Measurements from ENCODE around the gene MGAT4A.

MGAT4A gene

DNA sequence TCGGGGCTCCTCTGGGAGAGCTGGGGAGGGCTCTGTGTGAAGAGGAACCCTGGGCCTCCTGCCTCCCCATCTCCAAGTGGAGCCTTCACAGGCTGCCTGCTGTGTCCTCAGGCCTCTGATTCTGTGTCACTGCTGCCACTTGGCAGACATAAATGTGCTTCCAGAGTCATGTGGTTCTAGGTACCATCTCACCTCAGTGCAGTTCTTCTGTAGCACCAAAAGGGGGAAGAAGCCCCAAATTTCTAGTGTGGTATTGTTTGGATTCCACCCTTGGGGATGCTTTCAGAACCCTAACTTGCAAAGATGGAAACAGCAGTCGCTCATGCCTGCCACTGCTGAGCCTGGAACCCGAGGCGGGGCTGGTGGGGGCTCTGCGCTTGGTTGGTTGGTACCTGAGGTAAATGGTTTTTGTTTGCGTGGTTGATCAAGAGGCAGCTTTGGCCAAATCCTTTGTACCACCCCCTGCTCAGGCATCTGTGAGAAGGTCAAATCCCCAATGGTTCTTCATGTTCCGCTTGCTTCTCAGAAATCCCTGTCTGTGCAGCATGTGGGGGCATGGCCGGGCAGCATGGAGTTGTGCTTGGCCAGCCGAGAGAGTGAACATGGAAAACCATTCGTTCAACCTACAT lies 150.2 kb downstream of the MGAT4A start:
- in situ Hi-C loops (cut with HindIII; ENCODE audit: low sequenced_read_pairs): no loop called here

DNA sequence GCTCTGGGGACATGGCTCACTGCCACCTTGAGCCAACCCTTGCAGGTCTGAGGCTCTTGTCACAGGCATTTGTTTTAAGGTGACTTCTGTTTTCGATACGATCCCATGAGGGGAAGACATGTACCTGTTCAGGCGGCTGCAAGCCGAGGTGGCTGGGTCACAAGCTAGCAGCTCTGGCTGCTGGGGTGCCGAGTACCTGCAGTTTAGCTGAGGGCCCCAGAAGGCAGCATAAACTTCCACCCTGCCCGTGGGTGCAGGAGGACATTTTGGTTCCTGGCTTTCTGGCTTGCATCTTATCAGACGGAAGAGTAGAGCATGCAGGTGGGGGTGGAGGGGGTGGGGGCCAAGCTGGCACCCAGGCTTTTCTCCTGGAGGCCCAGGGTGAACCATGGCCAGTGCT lies 151.0 kb downstream of the MGAT4A start:
- in situ Hi-C loops (cut with HindIII; ENCODE audit: low sequenced_read_pairs): no loop called here

DNA sequence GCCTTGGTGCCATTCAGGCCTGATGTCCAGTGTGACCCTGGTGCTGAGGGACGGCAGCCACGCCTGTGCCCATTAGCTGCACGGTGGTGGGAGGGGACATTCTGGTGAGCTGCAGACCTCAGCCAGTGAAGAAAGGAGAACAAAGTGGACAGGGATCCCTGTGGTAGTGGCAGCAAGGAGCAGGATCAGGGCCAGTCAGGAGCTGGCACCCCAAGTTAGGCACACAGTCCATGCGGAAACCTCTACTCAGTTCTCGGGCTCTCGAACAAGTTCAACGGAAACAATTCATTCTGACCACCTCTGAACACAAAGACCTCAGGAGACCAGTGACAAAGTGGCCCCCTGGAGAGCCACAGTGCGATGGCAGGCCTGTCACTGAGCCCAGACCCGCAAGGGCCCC lies 152.7 kb downstream of the MGAT4A start:
- in situ Hi-C loops (cut with HindIII; ENCODE audit: low sequenced_read_pairs): no loop called here

DNA sequence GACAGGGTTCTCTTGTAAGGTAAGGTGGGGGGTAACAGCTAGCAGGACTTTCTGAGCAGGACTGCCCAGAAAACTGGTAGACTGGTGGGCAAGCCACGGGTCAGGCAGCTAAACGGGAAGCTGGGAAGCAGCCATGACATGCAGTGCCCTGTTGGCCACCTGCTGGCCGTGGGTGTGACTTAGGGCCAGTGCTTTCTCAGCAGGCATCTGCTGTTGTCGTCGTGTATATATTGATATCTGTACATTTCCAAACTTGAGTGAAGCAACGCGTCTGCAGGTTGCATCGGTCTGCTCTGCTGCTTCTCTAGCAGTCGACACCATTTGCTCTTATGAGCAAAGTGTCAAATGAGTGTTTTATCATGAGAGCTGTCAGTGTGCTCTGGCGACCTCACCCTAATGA lies 153.6 kb downstream of the MGAT4A start:
- in situ Hi-C loops (cut with HindIII; ENCODE audit: low sequenced_read_pairs): no loop called here

DNA sequence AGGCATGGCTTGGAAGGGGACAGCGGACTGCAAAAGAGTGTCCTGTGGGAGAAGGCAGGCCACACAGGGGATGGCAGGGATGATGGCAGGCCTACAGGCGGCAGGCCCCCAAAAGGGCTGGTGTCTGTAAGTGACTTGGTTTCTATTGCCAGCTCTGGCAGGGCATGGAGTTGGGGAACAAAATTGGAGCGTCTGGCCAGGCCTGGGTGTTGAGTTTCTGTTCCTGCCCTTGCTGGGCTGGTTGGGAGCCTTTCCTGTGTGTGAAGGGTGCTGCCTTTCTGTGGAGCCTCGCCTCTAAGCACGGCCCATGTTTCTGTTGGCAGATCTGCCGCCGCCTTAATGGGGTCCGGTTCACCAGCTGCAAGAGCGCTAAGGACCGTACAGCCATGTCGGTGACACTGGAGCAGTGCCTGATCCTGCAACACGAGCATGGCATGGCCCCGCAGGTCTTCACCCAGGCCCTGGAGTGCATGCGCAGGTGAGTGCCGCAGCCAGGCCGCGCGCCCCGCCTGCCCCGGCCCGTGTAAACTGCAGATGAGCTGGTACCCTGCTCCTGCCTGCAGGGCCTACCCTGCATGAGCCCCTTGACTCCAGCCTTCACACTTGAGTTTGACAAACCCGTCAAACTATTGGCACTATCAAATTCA lies 154.1 kb downstream of the MGAT4A start:
- in situ Hi-C loops (cut with HindIII; ENCODE audit: low sequenced_read_pairs): no loop called here

DNA sequence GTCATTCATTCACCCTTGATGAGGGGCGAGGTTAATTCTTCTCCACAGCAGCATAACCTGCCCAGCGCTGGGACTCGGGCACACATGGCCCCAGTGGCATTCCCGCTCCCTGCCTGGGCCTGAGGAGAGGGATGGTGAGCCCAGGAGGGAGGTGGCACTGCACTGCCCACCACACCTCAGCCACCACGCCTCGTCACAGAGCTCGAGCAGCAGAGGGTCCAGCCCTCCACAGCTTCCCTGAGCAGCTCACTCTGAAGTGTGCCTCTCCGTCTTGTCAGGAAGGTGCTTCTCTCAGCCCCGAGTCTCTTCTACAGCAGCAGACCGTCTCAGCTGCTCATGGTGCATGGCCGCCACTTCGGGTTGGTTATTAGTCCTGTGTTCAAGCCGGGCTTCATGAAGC lies 157.5 kb downstream of the MGAT4A start:
- in situ Hi-C loops (cut with HindIII; ENCODE audit: low sequenced_read_pairs): no loop called here

DNA sequence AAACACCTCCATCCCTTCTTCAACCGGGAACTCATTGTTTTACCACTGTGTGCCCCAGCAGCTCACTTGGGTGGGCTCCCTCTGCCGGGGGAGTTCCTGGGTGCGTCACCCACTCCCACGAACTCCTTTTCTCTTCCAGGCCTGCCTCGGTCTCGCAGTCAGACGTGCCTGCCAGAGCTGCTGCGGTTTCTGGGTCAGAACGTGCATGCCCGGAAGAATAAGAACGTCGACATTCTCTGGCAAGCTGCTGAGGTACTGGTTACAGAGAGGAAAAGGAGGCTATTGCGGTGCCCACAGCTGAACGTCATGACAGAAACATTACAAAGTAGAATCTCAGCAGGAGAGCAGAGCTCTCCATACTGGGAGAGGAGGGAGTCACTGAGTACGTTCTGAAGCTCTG lies 158.3 kb downstream of the MGAT4A start:
- in situ Hi-C loops (cut with HindIII; ENCODE audit: low sequenced_read_pairs): no loop called here

DNA sequence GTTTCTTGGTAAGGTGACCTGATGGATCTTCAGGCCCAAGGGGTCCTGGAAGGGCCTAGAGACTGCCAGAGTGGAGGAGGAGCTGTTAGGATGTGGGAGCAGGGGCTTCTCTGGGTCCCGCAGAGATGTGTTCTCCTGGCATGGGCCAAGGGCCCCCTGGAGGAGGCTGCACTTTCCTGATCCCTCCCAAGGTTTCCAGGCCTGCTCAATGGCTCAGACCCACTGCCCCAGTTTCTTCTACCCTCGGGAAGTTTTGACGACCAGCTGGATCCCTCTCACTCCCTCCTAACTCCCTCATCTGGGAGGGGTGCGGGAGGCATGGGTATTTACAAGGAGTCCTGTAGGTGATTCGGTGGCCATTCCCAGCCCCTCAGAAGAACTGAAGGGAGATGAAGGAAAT lies 158.7 kb downstream of the MGAT4A start:
- in situ Hi-C loops (cut with HindIII; ENCODE audit: low sequenced_read_pairs): no loop called here

DNA sequence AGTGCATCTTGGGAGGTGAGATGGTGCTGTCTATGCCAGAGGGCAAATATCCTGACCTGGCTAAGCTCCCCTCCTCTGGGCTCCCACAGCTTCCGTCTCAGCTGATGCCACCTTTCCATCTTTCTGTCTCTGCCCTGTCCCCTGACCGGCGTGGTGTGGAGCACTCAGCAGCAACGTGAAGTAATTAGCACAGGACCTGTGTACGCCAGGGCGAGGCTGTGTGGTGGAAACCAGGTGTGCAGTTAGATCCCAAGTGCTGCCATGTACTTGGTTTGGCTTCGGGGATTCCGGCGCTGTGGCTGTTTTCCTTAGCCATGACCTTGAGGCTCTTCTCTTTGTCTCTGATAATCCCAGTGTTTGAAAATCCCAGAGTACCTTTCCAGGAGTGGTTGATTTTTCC lies 159.1 kb downstream of the MGAT4A start:
- in situ Hi-C loops (cut with HindIII; ENCODE audit: low sequenced_read_pairs): no loop called here

DNA sequence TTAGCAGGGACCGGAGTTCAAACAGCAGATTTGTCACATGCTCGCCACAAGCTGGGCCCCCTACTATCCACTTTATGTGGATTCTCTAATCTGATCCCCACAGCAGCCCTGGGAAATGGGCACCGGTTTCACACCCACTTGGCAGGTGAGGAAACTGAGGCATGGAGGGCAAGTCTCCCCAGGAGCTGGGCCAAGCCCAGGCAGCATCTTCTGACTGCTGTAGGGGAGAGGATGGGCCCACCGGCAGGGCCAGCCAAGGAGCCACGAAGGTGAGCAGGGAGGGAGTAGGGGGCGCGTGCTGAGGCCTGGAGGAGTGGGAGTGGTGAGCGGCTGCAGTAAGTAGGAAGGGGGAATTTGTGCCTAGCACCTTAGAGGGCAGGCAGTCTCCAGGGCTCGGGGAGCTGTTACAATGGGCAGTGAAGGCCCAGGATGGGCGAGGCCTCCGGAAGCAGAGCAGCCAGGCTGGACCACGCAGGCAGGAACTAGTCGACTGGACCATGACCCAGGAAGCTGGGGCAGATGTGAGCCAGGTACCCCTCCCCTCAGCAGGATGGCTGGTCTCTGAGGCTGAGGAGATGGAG lies 159.7 kb downstream of the MGAT4A start:
- in situ Hi-C loops (cut with HindIII; ENCODE audit: low sequenced_read_pairs): no loop called here

DNA sequence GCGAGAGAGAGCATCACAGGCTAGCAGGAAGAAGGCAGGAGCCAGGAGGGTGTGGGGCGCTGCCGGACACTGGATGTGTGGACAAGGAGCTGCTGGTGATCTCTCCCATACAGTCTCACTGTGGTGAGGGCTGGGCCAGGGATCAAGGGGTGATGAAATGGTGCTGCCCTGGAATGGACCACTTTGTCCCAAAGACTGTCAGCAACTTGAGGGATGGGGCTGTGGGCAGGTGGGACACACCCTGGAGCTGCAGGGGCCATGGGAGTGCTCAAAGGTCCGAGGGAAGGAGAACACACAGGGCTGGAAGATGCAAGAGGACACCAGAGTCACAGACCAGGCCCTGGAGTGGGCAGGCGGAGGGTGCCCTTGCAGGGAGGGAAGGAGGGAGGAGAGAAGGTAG lies 160.6 kb downstream of the MGAT4A start:
- in situ Hi-C loops (cut with HindIII; ENCODE audit: low sequenced_read_pairs): no loop called here

DNA sequence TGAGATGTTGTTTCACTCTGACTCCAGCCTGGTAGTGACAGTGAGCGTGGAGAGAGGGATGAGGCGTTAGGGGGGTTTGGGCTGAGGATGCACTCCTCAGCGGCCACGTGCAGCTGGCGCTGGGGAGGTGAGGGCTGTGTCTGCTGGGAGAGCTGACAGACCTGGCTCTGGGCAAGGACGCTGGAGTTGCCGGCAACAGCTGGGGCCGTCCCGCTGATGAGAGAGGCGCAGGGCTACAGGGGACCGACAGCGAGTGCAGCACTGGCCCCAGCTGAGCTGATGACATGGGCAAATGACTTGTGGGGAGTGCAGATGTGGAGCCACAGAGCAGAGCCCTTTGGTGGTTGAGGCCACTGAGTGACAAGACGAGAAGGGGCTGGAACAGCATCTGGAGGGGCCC lies 161.0 kb downstream of the MGAT4A start:
- in situ Hi-C loops (cut with HindIII; ENCODE audit: low sequenced_read_pairs): no loop called here

DNA sequence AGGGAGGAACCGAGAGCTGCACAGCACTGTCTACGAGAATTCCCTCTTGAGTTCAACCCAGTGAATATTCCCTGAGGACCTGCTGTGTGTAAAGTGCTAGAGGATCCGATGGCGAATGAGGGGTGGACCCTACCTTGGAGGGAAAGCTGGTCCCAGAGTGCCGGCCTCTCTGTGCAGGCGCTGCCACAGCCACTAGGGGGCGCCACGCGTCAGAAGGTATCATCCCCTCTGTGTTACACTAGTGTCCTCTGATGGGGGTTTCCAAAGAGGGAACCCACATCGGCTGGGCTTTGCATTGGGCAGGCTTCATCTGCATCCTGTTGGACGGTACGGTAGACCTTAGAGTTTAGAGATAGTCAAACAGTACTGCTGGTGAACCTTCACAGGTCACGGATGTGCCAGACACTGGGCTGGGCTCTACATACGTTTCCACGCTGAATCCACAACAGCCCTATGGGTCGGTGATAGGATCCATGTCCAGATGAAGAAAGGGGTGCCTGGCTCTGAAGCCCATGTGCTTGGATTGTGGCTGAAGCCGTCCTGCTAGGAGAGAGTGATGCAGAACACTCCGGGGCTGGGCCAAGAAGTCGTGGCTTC lies 161.6 kb downstream of the MGAT4A start:
- in situ Hi-C loops (cut with HindIII; ENCODE audit: low sequenced_read_pairs): no loop called here

Data from endothelial cell of hepatic sinusoid (primary cell).